K562 (cell line): ENCODE results near the gene KCNB1. TPM values are rescaled to one million over a fixed set of nuclear protein-coding genes. Genes with fewer than 3 reads are reported as not detected.

ENCODE experiments used
- ATAC-seq: fragments of 200-7000 bp; cut with Tn5 transposase; 3 replicates; pipeline ENCODE4 v1.9.1; 2020; ENCODE audit warnings: moderate library complexity
- BruUV-seq: library from RNA; stranded (reverse); fragments of 400-500 nt; replicated peaks from 2 replicates; lab custom pipeline; 2021; lab: Mats Ljungman, UMichigan
- CTCF ChIA-PET: fragments of 300-600 bp; formaldehyde crosslinking; extraction: SDS; loops from one replicate; lab custom pipeline; 2021; ENCODE audit warnings: low intra/inter-chr PET ratio; lab: Yijun Ruan, JAX
- POLR2A ChIA-PET: fragments of 300-600, 350-650 bp; sonication (Branson Sonifier 250); formaldehyde crosslinking; extraction: SDS; loops from one replicate; lab custom pipeline; 2021; ENCODE audit warnings: antibody characterized with exemption, inconsistent platforms; lab: Yijun Ruan, JAX
- DNase-seq, 4 experiments: peaks; one replicate each; pipeline versions ENCODE4 v3.0.0 to v3.0.0-alpha.2; 2011 to 2018; ENCODE audit warnings: low spot score in 3 of 4, mixed read lengths in 3 of 4; ENCODE audit errors: extremely low read depth in 1 of 4
- FAIRE-seq: peaks from 2 replicates; lab custom pipeline; 2011; peaks lifted over from hg19 to GRCh38; lab: Jason Lieb, UNC
- H2AFZ ChIP-seq: 2 replicates; pipeline ENCODE4 v1.6.0; 2011; ENCODE audit warnings: low read depth, low read length, control low read depth, inconsistent platforms
- H3K27ac ChIP-seq: fragments of 200-600 bp; 3 replicates; pipeline ENCODE4 v1.8.0; 2011; ENCODE audit warnings: low read depth, mild to moderate bottlenecking, control low read depth, inconsistent platforms, low read length, moderate library complexity, mixed read lengths; ENCODE audit errors: extremely low read depth
- H3K27me3 ChIP-seq, 2 experiments: fragments of 300-600 bp in 1 of 2; 2 replicates in 1 of 2; 3 replicates in 1 of 2; pipeline versions ENCODE4 v1.6.0 to v1.8.0; 2011; ENCODE audit warnings: inconsistent platforms in 2 of 2, low read length in 2 of 2, mild to moderate bottlenecking in 1 of 2, mixed read lengths in 1 of 2, moderate library complexity in 1 of 2; ENCODE audit not compliant: control insufficient read depth in 2 of 2, insufficient read depth in 2 of 2
- H3K36me3 ChIP-seq: fragments of 300-600 bp; 3 replicates; pipeline ENCODE4 v1.8.0; 2011; ENCODE audit warnings: mild to moderate bottlenecking, low read length, inconsistent platforms; ENCODE audit not compliant: control insufficient read depth, insufficient read depth
- H3K4me1 ChIP-seq, 2 experiments: fragments of 200-600 bp in 1 of 2; replicated peaks in 1 of 2; 2 replicates in 1 of 2; 3 replicates in 1 of 2; pipeline versions ENCODE4 v1.5.1 to v1.8.0; 2011; ENCODE audit warnings: inconsistent platforms in 2 of 2, low read length in 2 of 2, mild to moderate bottlenecking in 1 of 2, mixed read lengths in 1 of 2, moderate library complexity in 1 of 2; ENCODE audit not compliant: control insufficient read depth in 2 of 2, insufficient read depth in 2 of 2
- H3K4me2 ChIP-seq: 2 replicates; pipeline ENCODE4 v1.6.1; 2011; ENCODE audit warnings: low read length, control low read depth, inconsistent platforms, mixed read lengths; ENCODE audit not compliant: insufficient read depth
- H3K4me3 ChIP-seq: fragments of 200-600 bp; sonication (generic), shearing (Covaris generic); 2 replicates; pipeline ENCODE4 v1.5.1; 2016; ENCODE audit warnings: control low read depth, inconsistent platforms
- H3K79me2 ChIP-seq: fragments of 200-600 bp; 3 replicates; pipeline ENCODE4 v1.8.0; 2011; ENCODE audit warnings: low read length, inconsistent platforms; ENCODE audit not compliant: control insufficient read depth, insufficient read depth
- H3K9ac ChIP-seq, 2 experiments: 2 replicates each; pipeline versions ENCODE4 v1.6.0 to v1.6.1; 2011; ENCODE audit warnings: low read depth in 2 of 2, low read length in 2 of 2, control low read depth in 1 of 2, inconsistent platforms in 1 of 2, mild to moderate bottlenecking in 1 of 2, mixed read lengths in 1 of 2; ENCODE audit not compliant: insufficient read depth in 1 of 2
- H3K9me1 ChIP-seq: one replicate; pipeline ENCODE4 v1.6.0; 2011; ENCODE audit warnings: inconsistent platforms, mild to moderate bottlenecking, low read length, moderate library complexity; ENCODE audit not compliant: control insufficient read depth, insufficient read depth
- H3K9me3 ChIP-seq: replicated peaks from 2 replicates; pipeline ENCODE4 v1.5.1; 2011; ENCODE audit warnings: low read depth, low read length, inconsistent platforms; ENCODE audit not compliant: control insufficient read depth, insufficient read depth
- H4K20me1 ChIP-seq: replicated peaks from 2 replicates; pipeline ENCODE4 v1.6.1; 2011; ENCODE audit warnings: low read length, inconsistent platforms, mixed read lengths; ENCODE audit not compliant: control insufficient read depth, insufficient read depth
- CBFA2T3 ChIP-seq: fragments of 450-650 bp; IDR thresholded peaks from 2 replicates; pipeline ENCODE4 v1.6.1; 2017
- E2F6 ChIP-seq, 2 experiments: IDR thresholded peaks; 2 replicates each; pipeline ENCODE4 v1.6.1; 2011; ENCODE audit warnings: borderline replicate concordance in 1 of 2, control low read depth in 1 of 2, low read depth in 1 of 2, low read length in 1 of 2, mild to moderate bottlenecking in 1 of 2, mixed read lengths in 1 of 2, moderate library complexity in 1 of 2; ENCODE audit not compliant: insufficient read depth in 1 of 2, insufficient read length in 1 of 2, poor library complexity in 1 of 2, severe bottlenecking in 1 of 2; ENCODE audit errors: extremely low read depth in 1 of 2
- FOXK2 ChIP-seq, 2 experiments: fragments of 450-650 bp; IDR thresholded peaks in 1 of 2; conservative IDR thresholded peaks in 1 of 2; 2 replicates each; pipeline ENCODE4 v1.6.1; 2016; ENCODE audit warnings: low read depth in 2 of 2, mild to moderate bottlenecking in 1 of 2
- L3MBTL2 ChIP-seq: fragments of 450-650 bp; IDR thresholded peaks from 2 replicates; pipeline ENCODE4 v1.6.1; 2016; ENCODE audit warnings: mild to moderate bottlenecking, moderate library complexity
- RAD51 ChIP-seq: fragments of 450-650 bp; IDR thresholded peaks from 2 replicates; pipeline ENCODE4 v1.7.1; 2016; ENCODE audit warnings: low read depth, mild to moderate bottlenecking, borderline replicate concordance
- RB1 ChIP-seq: fragments of 450-650 bp; IDR thresholded peaks from 2 replicates; pipeline ENCODE4 v1.6.1; 2017; ENCODE audit warnings: low read depth, mild to moderate bottlenecking
- REST ChIP-seq, 2 experiments: fragments of 450-650 bp; formaldehyde crosslinking in 1 of 2; IDR thresholded peaks; 2 replicates each; pipeline versions ENCODE4 v1.4.0 to v1.6.1; 2014 to 2020; ENCODE audit warnings: mild to moderate bottlenecking in 2 of 2, borderline replicate concordance in 1 of 2, low read depth in 1 of 2
- TFE3 ChIP-seq: fragments of 450-650 bp; formaldehyde crosslinking; IDR thresholded peaks from 2 replicates; pipeline ENCODE4 v1.4.0; 2020; ENCODE audit warnings: mild to moderate bottlenecking, mixed read lengths
- TOE1 ChIP-seq, 2 experiments: fragments of 450-650 bp in 1 of 2; sonication (generic) in 1 of 2; formaldehyde crosslinking in 1 of 2; IDR thresholded peaks; 2 replicates each; pipeline versions ENCODE4 v1.7.1 to v1.8.0; 2016 to 2022; ENCODE audit warnings: borderline replicate concordance in 2 of 2, mild to moderate bottlenecking in 2 of 2, antibody characterized with exemption in 1 of 2, inconsistent platforms in 1 of 2, low read depth in 1 of 2, missing genetic modification reagents in 1 of 2, moderate library complexity in 1 of 2
- WGBS: fragments of 100-300 bp; shearing (Covaris generic); methylation state at CpG from one replicate; pipeline ENCODE4 v1.1.6; 2016; ENCODE audit warnings: low coverage, mixed read lengths; ENCODE audit not compliant: insufficient coverage; ENCODE audit errors: missing lambda C conversion rate; 5-methylcytosine and 5-hydroxymethylcytosine counted together
- in situ Hi-C: fragments of 300-500 bp; cut with MboI; formaldehyde crosslinking; loops from 4 replicates; pipeline ENCODE4 v1.15.0; 2018; ENCODE audit warnings: inconsistent platforms, mixed read lengths
- intact Hi-C: fragments of 100-400 bp; cut with micrococcal nuclease; formaldehyde crosslinking; loops from 2 replicates; pipeline ENCODE4 v1.14.2; 2022
- polyA plus RNA-seq, 8 experiments: library from polyadenylated mRNA; depleted of rRNA in 4 of 8; stranded (reverse) in 5 of 8; unstranded in 3 of 8; fragments of >200 nt; fragmentation: Nextera tagmentation in 2 of 8; fragmentation: Illumina TruSeq in 1 of 8; extraction: Ambion mirVana in 2 of 8; extraction: Trizol in 1 of 8; gene quantifications; 2 replicates each; pipeline versions ENCODE4 v1.2.1 to v1.2.3, GENCODE V29; 2011 to 2014; ENCODE audit warnings: inconsistent platforms in 1 of 8, missing spikeins in 1 of 8
- total RNA-seq, 7 experiments: library from RNA; depleted of rRNA in 6 of 7; stranded (reverse); fragments of >200 nt in 6 of 7; fragmentation: Illumina TruSeq in 2 of 7; extraction: Trizol in 2 of 7; gene quantifications; 2 replicates each; pipeline versions ENCODE4 v1.2.1 to v1.2.3, GENCODE V29; 2011 to 2021; ENCODE audit warnings: low replicate concordance in 1 of 7

KCNB1 gene
- total and polyA plus RNA-seq, 9 of the 15 experiments (the other 6 are each of a cell fraction or from before 2014, with no cell fraction given) = 0.01 to 0.06 TPM; not detected in 7

- no peak overlapping the region for H3K9ac ChIP-seq
- H3K27ac ChIP-seq = no peak overlapping the region
- H3K4me1 ChIP-seq = no peaks in the 10 kb centered on the region
- ChIA-PET POLR2A (interaction anchor here (0.6 kb wide), 1 partner anchor 26 kb away, joined by 3 read pairs; no protein-coding TSS in a partner anchor), CTCF (no interaction called here)
- peak overlapping the region; percentile 12; the same call in 1 of the 2 replicates for H3K4me2 ChIP-seq
- intact Hi-C loops = no loop called here
- WGBS = 2% methylated on average over 6 of the region's 6 CpGs
- in situ Hi-C loops = no loop called here
- no peaks in the 10 kb centered on the region for H3K9me3 ChIP-seq
- ATAC-seq (peak; percentile 93), DNase-seq (peak; percentile 44 to 87 (median 76)), FAIRE-seq (peak; percentile 85)
- no peaks in the 10 kb centered on the region for H3K36me3 ChIP-seq
- no peaks in the 10 kb centered on the region for H3K9me1 ChIP-seq
- BruUV-seq = no TSS peak
- H3K27me3 ChIP-seq = peaks cover 10 to 66% of the 10 kb centered on the region in 2 experiments; a peak in 4 of 5 replicates
- H3K79me2 ChIP-seq = no peaks in the 10 kb centered on the region
- H3K4me3 ChIP-seq = no peak overlapping the region
- H4K20me1 ChIP-seq = 0 out of 2 replicates have a peak, but pooled peaks cover 4% of the 10 kb centered on the region
- peak overlapping the region; percentile 32; the same call in 1 of the 2 replicates for H2AFZ ChIP-seq
- TF ChIP-seq TOE1 (IDR thresholded peaks at IDR 0.05; ENCODE audit: borderline replicate concordance) (peak; percentile 78; the same call in 1 of the 2 replicates), TOE1 (CRISPR knock-in tag; IDR thresholded peaks at IDR 0.05; ENCODE audit: borderline replicate concordance, low read depth) (no peak), TFE3 (peak; percentile 86), FOXK2 (conservative IDR thresholded peaks at IDR 0.05 in 1 of 2, IDR thresholded peaks at IDR 0.05 in 1 of 2; ENCODE audit: low read depth in 2 of 2) (no peak), L3MBTL2 (peak; percentile 99), RB1 (no peak), RAD51 (peak; percentile 91), E2F6 (IDR thresholded peaks at IDR 0.05; ENCODE audit: borderline replicate concordance in 1 of 2, extremely low read depth in 1 of 2, insufficient read depth in 1 of 2, insufficient read length in 1 of 2, low read depth in 1 of 2, low read length in 1 of 2, poor library complexity in 1 of 2, severe bottlenecking in 1 of 2) (peak in 1 of 2 experiments; percentile 45), REST (IDR thresholded peaks at IDR 0.05; ENCODE audit: borderline replicate concordance) (peak; percentile 58), REST (CRISPR knock-in tag; IDR thresholded peaks at IDR 0.05; ENCODE audit: low read depth) (no peak), CBFA2T3 (no peak)
Measured at GRCh38 chr20:49448917-49449316, 33.6 kb downstream of the KCNB1 start.
